Liver (tissue), 9 donors: Measurements from ENCODE around the gene PTPMT1. TPM values are rescaled to one million over a fixed set of nuclear protein-coding genes. Genes with fewer than 3 reads are reported as not detected.
"Not testable (repeated sequence)": the region's sequence is repeated elsewhere in the genome, so short reads cannot be mapped to it uniquely, and the experiment has no call there.

Source experiments
- DNase-seq: peaks from one replicate; pipeline ENCODE4 v3.0.0-alpha.2; 2017; ENCODE audit warnings: low spot score
- H3K27ac ChIP-seq, 2 donors: one replicate each; pipeline ENCODE4 v1.7.0; 2013; ENCODE audit warnings: inconsistent platforms in 2 of 2, low read length in 2 of 2, control low read depth in 1 of 2, low read depth in 1 of 2, mild to moderate bottlenecking in 1 of 2
- H3K27me3 ChIP-seq, 4 donors: one replicate each; pipeline versions ENCODE4 v1.6.1 to v1.7.0; 2013; ENCODE audit warnings: low read length in 3 of 4, inconsistent platforms in 1 of 4, mild to moderate bottlenecking in 1 of 4, moderate library complexity in 1 of 4; ENCODE audit not compliant: control insufficient read depth in 4 of 4, insufficient read depth in 4 of 4
- H3K36me3 ChIP-seq, 4 donors: one replicate each; pipeline versions ENCODE4 v1.6.1 to v1.7.0; 2013; ENCODE audit warnings: low read length in 3 of 4, mild to moderate bottlenecking in 3 of 4, low read depth in 1 of 4, moderate library complexity in 1 of 4; ENCODE audit not compliant: control insufficient read depth in 4 of 4, insufficient read depth in 3 of 4
- H3K4me1 ChIP-seq, 4 donors: one replicate each; pipeline versions ENCODE4 v1.6.1 to v1.7.0; 2013; ENCODE audit warnings: low read length in 3 of 4, mild to moderate bottlenecking in 3 of 4, moderate library complexity in 1 of 4; ENCODE audit not compliant: control insufficient read depth in 4 of 4, insufficient read depth in 4 of 4
- H3K4me3 ChIP-seq, 3 donors: one replicate each; pipeline versions ENCODE4 v1.6.1 to v1.7.0; 2013; ENCODE audit warnings: low read length in 3 of 3, control low read depth in 1 of 3, low read depth in 1 of 3, mild to moderate bottlenecking in 1 of 3
- H3K9ac ChIP-seq, 2 donors: one replicate each; pipeline ENCODE4 v1.7.0; 2013; ENCODE audit warnings: low read length in 2 of 2, mild to moderate bottlenecking in 2 of 2, moderate library complexity in 2 of 2, control low read depth in 1 of 2, low read depth in 1 of 2
- H3K9me3 ChIP-seq, 4 donors: one replicate each; pipeline versions ENCODE4 v1.6.1 to v1.7.0; 2013; ENCODE audit warnings: low read length in 3 of 4; ENCODE audit not compliant: control insufficient read depth in 4 of 4
- FOXA1 ChIP-seq: IDR thresholded peaks from 2 replicates; pipeline ENCODE4 v1.6.1; 2016; ENCODE audit warnings: antibody characterized with exemption
- JUND ChIP-seq, 2 donors: IDR thresholded peaks; 2 replicates each; pipeline ENCODE4 v1.6.1; 2016; ENCODE audit warnings: antibody characterized with exemption in 2 of 2
- NR2F2 ChIP-seq: IDR thresholded peaks from 2 replicates; pipeline ENCODE4 v1.6.1; 2016; ENCODE audit warnings: antibody characterized with exemption
- RXRA ChIP-seq, 2 donors: IDR thresholded peaks; 2 replicates each; pipeline ENCODE4 v1.6.1; 2017 to 2018; ENCODE audit warnings: antibody characterized with exemption in 2 of 2, mild to moderate bottlenecking in 1 of 2
- WGBS: extraction: QIAGEN DNeasy Blood & Tissue Kit; methylation state at CpG from one replicate; pipeline ENCODE4 v1.1.7; 2013; 5-methylcytosine and 5-hydroxymethylcytosine counted together
- polyA plus RNA-seq, 2 donors: library from polyadenylated mRNA; stranded (reverse) in 1 of 2; unstranded in 1 of 2; fragments of 200-250 nt in 1 of 2; fragments of >200 nt in 1 of 2; fragmentation: Nextera tagmentation in 1 of 2; extraction: Ambion mirVana in 1 of 2; gene quantifications; one replicate each; pipeline versions ENCODE4 v1.2.1 to v1.2.3, GENCODE V29; 2013 to 2015
- total RNA-seq, 2 donors: library from RNA; depleted of rRNA; stranded (reverse); fragments of >200 nt; gene quantifications; one replicate each; pipeline ENCODE4 v1.2.3, GENCODE V29; 2014
- TF ChIP-seq, protein P1 (sequence below): IDR thresholded peaks from 2 replicates; pipeline ENCODE4 v1.6.1; 2016; ENCODE audit warnings: antibody characterized with exemption
- donor health status: healthy.
- donor health status: healthy.
- donor health status: healthy.
- donor health status: healthy.
- donor health status: healthy.

Gene PTPMT1
- total and polyA plus RNA-seq, 4 donors, result 28.7 to 40.4 (median 33.5) TPM

DNA sequence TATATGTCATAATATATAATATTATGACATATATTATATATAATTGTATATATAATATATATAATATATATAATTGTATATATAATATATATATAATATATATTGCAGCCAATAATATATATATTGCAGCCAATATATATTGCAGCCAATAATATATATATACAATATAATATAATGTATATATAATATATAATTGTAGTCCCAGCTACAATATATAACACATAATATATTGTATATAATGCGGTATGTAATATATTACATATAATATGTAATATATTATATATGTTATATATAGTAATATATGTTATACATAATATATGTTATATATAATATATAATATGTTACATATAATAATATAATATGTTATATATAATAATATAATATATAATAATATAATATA, 6.7 kb upstream of the PTPMT1 start (continued):
- no peak for TF ChIP-seq NR2F2
- no peak for TF ChIP-seq RXRA (IDR thresholded peaks at IDR 0.05)

DNA sequence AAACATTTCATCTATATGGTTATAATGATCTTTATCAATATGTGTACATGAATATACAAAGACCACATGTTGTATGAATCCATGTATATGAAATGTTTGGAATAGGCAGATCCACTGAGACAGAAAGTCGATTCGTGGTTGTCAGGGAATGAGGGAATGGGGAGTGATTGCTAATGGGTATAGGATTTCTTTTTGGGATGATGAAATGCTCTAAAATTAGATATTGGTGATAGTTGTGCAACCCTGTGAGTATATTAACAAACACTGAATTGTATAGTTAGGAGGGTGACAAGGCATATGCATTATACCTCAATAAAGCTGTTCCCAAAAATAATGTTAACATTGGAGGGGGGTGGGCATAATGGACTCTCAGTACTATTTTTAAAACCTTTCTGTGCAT, 5.0 kb upstream of the PTPMT1 start:
- Histone ChIP-seq H3K4me3 (no peak overlapping the region), H3K9me3 (no peaks in the 10 kb centered on the region), H3K4me1 (peaks cover 0 to 8% (median 0%) of the 10 kb centered on the region in 4 donors), H3K27me3 (no peaks in the 10 kb centered on the region), H3K36me3 (no peaks in the 10 kb centered on the region), H3K27ac (no peak overlapping the region), H3K9ac (no peak overlapping the region)
- DNase-seq, result no peak
- no peak for TF ChIP-seq JUND (IDR thresholded peaks at IDR 0.05)
- TF ChIP-seq FOXA1, result no peak
- 84% methylated on average over 2 of the region's 2 CpGs for WGBS

DNA sequence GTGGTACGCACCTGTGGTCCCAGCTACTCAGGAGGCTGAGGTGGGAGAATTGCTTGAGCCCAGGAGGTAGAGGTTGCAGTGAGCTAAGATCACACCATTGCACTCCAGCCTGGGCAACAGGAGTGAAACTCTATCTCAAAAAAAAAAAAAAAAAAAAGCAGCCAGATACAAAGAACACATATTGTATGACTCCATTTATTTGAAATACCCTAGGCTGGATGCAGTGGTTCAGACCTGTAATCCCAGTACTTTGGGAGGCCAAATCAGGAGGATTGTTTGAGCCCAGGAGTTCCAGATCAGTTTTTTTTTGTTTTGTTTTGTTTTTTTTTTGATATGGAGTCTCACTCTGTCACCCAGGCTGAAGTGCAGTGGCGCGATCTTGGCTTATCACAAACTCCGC, 3.0 kb upstream of the PTPMT1 start:
- H3K27ac ChIP-seq, H3K27me3 ChIP-seq, H3K4me3 ChIP-seq, H3K36me3 ChIP-seq, H3K9ac ChIP-seq, H3K9me3 ChIP-seq, DNase-seq: not testable (repeated sequence)
- WGBS, result 98% methylated on average over 4 of the region's 4 CpGs
- peaks cover 0 to 15% (median 3%) of the 10 kb centered on the region in 4 donors for H3K4me1 ChIP-seq

DNA sequence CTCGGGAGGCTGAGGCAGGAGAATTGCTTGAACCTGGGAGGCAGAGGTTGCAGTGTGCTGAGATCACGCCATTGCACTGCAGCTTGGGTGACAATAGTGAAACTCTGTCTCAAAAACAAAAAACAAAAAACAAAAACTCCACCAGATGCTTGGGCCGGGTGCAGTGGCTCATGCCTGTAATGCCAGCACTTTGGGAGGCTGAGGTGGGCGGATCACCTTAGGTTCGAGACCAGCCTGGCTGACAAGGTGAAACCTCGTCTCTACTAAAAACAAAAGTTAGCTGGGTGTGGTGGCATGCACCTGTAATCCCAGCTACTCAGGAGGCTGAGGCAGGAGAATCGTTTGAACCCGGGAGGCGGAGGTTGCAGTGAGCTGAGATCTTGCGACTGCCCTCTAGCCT, 1.0 kb upstream of the PTPMT1 start:
- H3K27ac ChIP-seq, H3K4me3 ChIP-seq, H3K27me3 ChIP-seq, H3K9ac ChIP-seq, DNase-seq, H3K36me3 ChIP-seq, H3K9me3 ChIP-seq: not testable (repeated sequence)
- 81% methylated on average over 10 of the region's 10 CpGs for WGBS
- H3K4me1 ChIP-seq, result peaks cover 0 to 15% (median 3%) of the 10 kb centered on the region in 4 donors

DNA sequence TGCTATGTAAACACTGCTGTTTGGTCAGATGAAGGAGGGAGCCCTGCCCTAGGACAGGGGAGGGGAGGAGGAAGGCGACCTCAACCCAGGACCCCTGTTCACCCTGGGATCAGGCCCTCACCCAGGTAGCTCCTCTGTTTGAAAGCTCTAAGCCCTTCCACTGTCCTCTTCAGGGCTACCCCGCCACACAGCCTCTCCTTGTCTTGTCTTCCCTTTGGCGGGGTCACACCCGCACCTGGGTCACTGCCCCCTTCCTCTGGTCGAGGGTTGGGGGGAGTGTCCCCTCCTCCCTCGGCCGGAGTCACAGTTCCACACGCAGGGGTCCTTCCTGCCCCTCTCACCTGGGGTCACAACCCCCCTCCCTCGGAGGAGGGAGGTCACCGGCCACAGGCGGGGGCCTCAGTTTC, 463 bp upstream of the PTPMT1 start:
- Histone ChIP-seq H3K27me3 (no peaks in the 10 kb centered on the region), H3K27ac (peak overlapping the region in 1 of 2 donors; percentile 73), H3K9ac (peak overlapping the region; percentile 61 to 96), H3K4me1 (peaks cover 0 to 15% (median 3%) of the 10 kb centered on the region in 4 donors), H3K36me3 (peaks cover 0 to 4% (median under 1%) of the 10 kb centered on the region in 4 donors), H3K9me3 (no peaks in the 10 kb centered on the region), H3K4me3 (peak overlapping the region; percentile 75 to 92 (median 85))
- DNase-seq, result no peak
- TF ChIP-seq, protein P1, sequence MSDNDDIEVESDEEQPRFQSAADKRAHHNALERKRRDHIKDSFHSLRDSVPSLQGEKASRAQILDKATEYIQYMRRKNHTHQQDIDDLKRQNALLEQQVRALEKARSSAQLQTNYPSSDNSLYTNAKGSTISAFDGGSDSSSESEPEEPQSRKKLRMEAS, result no peak
- peak; percentile 12 to 15 for TF ChIP-seq RXRA (IDR thresholded peaks at IDR 0.05)
- WGBS, result 10% methylated on average over 11 of the region's 11 CpGs

DNA sequence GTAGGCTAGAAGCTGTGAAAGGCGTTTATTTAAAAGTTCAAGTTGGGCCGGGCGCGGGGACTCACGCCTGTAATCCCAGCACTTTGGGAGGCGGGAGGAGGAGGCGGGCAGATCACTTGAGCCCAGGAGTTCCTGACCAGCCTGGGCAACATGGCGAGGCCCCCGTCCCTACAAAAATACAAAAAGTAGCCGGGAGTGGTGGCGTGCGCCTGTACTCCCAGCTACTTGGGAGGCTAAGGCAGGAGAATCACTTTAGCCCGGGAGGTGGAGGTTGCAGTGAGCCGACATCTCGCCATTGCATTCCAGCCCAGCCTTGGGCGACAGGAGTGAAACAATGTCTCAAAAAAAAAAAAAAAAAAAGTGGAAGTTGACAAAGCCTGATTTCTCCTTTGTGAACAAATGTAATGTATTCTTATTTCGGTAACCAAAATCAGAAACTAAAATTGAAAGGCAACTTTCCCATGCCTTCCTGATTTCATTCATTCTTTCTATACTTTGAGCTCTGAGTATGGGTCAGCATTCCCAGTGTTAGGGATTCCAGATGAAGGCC, 825 bp downstream of the PTPMT1 start:
- DNase-seq, result no peak
- peak overlapping the region; percentile 66 to 73 for H3K27ac ChIP-seq
- H3K4me1 ChIP-seq, result peaks cover 0 to 16% (median 5%) of the 10 kb centered on the region in 4 donors
- H3K36me3 ChIP-seq, result peaks cover 0 to 7% (median under 1%) of the 10 kb centered on the region in 4 donors
- WGBS, result 31% methylated on average over 17 of the region's 17 CpGs
- TF ChIP-seq NR2F2, result no peak
- no peaks in the 10 kb centered on the region for H3K27me3 ChIP-seq
- H3K4me3 ChIP-seq, result peak overlapping the region; percentile 75 to 92 (median 85)
- H3K9ac ChIP-seq, result peak overlapping the region; percentile 68 to 96
- no peaks in the 10 kb centered on the region for H3K9me3 ChIP-seq
